PC-9 (cell line): ENCODE data around the gene ANKDD1B. TPM values are rescaled to one million over a fixed set of nuclear protein-coding genes. Genes with fewer than 3 reads are reported as not detected.

Source experiments
- BruUV-seq: library from RNA; stranded (reverse); fragments of 400-500 nt; replicated peaks from 2 replicates; lab custom pipeline; 2021; lab: Mats Ljungman, UMichigan
- CTCF ChIA-PET: fragments of 300-600 bp; sonication (Branson Sonifier 250); formaldehyde crosslinking; loops from one replicate; lab custom pipeline; 2022; ENCODE audit warnings: antibody characterized with exemption; lab: Charles Lee
- POLR2A ChIA-PET: fragments of 300-600 bp; sonication (Branson Sonifier 250); formaldehyde crosslinking; loops from one replicate; lab custom pipeline; 2022; ENCODE audit warnings: antibody characterized with exemption; ENCODE audit not compliant: unreplicated experiment; lab: Charles Lee
- DNase-seq, 2 experiments: peaks; one replicate each; pipeline versions ENCODE4 v3.0.0 to v3.0.0-alpha.2; 2015 to 2022; ENCODE audit warnings: mixed read lengths in 1 of 2
- H2AFZ ChIP-seq: fragments of 200-600 bp; sonication (generic); 2 replicates; pipeline ENCODE4 v1.8.1; 2017; ENCODE audit warnings: antibody characterized with exemption
- H3F3A ChIP-seq: fragments of 200-600 bp; sonication (generic); 2 replicates; pipeline ENCODE4 v1.8.1; 2017; ENCODE audit warnings: antibody characterized with exemption, mild to moderate bottlenecking, low read depth; ENCODE audit not compliant: insufficient read depth
- H3K27ac ChIP-seq: fragments of 200-600 bp; sonication (generic); 2 replicates; pipeline ENCODE4 v1.6.1; 2016; ENCODE audit warnings: mixed run types
- H3K27me3 ChIP-seq: fragments of 200-600 bp; sonication (generic); 2 replicates; pipeline ENCODE4 v1.6.1; 2016; ENCODE audit warnings: low read depth, mixed run types; ENCODE audit not compliant: insufficient read depth
- H3K36me3 ChIP-seq: fragments of 200-600 bp; sonication (generic); 2 replicates; pipeline ENCODE4 v1.6.1; 2016; ENCODE audit warnings: low read depth, mixed run types
- H3K4me1 ChIP-seq: fragments of 200-600 bp; sonication (generic); replicated peaks from 2 replicates; pipeline ENCODE4 v1.6.1; 2016; ENCODE audit warnings: mixed run types; ENCODE audit not compliant: insufficient read depth
- H3K4me2 ChIP-seq: fragments of 200-600 bp; sonication (generic); 2 replicates; pipeline ENCODE4 v1.6.1; 2017; ENCODE audit warnings: mixed run types
- H3K4me3 ChIP-seq: fragments of 200-600 bp; sonication (generic); 2 replicates; pipeline ENCODE4 v1.6.1; 2016; ENCODE audit warnings: mixed run types
- H3K79me2 ChIP-seq: fragments of 200-600 bp; sonication (generic); 2 replicates; pipeline ENCODE4 v1.6.1; 2017; ENCODE audit warnings: low read depth, mixed run types
- H3K9me2 ChIP-seq: fragments of 200-600 bp; sonication (generic); 2 replicates; pipeline ENCODE4 v1.8.1; 2017; ENCODE audit warnings: mild to moderate bottlenecking; ENCODE audit not compliant: insufficient read depth
- H3K9me3 ChIP-seq: fragments of 200-600 bp; sonication (generic); 2 replicates; pipeline ENCODE4 v1.8.1; 2016; ENCODE audit warnings: low read depth; ENCODE audit not compliant: insufficient read depth
- H4K20me1 ChIP-seq: fragments of 200-600 bp; sonication (generic); 2 replicates; pipeline ENCODE4 v1.8.1; 2017; ENCODE audit not compliant: insufficient read depth
- EZH2 ChIP-seq: fragments of 200-600 bp; sonication (generic); IDR thresholded peaks from 2 replicates; pipeline ENCODE4 v1.8.0; 2017; ENCODE audit warnings: antibody characterized with exemption, low read depth
- intact Hi-C: fragments of 100-400 bp; cut with micrococcal nuclease; formaldehyde crosslinking; loops from one replicate; pipeline ENCODE4 v1.10.0; 2022; ENCODE audit not compliant: unreplicated experiment
- total RNA-seq: library from RNA; stranded (reverse); gene quantifications from 2 replicates; pipeline ENCODE4 v1.2.3, GENCODE V29; 2021
- TF ChIP-seq, protein P1 (sequence below): fragments of 200-600 bp; sonication (generic); conservative IDR thresholded peaks from 2 replicates; pipeline ENCODE4 v1.6.1; 2017; ENCODE audit warnings: mixed run types, antibody characterized with exemption, mild to moderate bottlenecking, moderate library complexity

ANKDD1B gene
- total RNA-seq, 1 experiment from 2014 or later, result 0.31 TPM

DNA sequence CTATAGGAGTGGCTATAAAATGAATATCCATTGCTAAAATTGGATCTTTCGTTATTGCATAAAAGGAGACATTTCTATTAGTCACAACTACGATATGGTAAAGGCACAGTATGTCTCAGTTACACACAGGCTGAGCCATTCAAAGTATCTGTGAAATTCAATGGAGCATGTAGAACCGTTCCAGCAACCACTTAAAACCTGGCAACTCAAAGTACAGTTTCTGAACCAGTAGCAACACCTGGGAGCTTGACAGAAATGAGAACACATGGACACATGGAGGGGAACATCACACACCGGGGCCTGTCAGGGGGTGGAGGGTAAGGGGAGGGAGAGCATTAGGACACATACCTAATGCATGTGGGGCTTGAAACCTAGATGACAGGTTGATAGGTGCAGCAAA, 90.6 kb downstream of the ANKDD1B start:
- Histone ChIP-seq H4K20me1 (no peaks in the 10 kb centered on the region), H3K79me2 (no peaks in the 10 kb centered on the region), H3K27me3 (no peaks in the 10 kb centered on the region), H3K4me1 (no peaks in the 10 kb centered on the region), H3K9me2 (no peaks in the 10 kb centered on the region), H2AFZ (no peak overlapping the region), H3F3A (no peaks in the 10 kb centered on the region), H3K4me2 (no peak overlapping the region), H3K4me3 (no peak overlapping the region), H3K36me3 (peaks cover 8% of the 10 kb centered on the region), H3K27ac (no peak overlapping the region), H3K9me3 (no peaks in the 10 kb centered on the region)
- TF ChIP-seq EZH2, result no peak
- TF ChIP-seq, protein P1, sequence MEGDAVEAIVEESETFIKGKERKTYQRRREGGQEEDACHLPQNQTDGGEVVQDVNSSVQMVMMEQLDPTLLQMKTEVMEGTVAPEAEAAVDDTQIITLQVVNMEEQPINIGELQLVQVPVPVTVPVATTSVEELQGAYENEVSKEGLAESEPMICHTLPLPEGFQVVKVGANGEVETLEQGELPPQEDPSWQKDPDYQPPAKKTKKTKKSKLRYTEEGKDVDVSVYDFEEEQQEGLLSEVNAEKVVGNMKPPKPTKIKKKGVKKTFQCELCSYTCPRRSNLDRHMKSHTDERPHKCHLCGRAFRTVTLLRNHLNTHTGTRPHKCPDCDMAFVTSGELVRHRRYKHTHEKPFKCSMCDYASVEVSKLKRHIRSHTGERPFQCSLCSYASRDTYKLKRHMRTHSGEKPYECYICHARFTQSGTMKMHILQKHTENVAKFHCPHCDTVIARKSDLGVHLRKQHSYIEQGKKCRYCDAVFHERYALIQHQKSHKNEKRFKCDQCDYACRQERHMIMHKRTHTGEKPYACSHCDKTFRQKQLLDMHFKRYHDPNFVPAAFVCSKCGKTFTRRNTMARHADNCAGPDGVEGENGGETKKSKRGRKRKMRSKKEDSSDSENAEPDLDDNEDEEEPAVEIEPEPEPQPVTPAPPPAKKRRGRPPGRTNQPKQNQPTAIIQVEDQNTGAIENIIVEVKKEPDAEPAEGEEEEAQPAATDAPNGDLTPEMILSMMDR, result no peak
- ChIA-PET CTCF (no interaction called here), POLR2A (no interaction called here)
- DNase-seq, result no peak
- no TSS peak for BruUV-seq
- intact Hi-C loops, result no loop called here

- H3F3A ChIP-seq, result no peaks in the 10 kb centered on the region
- TF ChIP-seq EZH2, result no peak
- TF ChIP-seq, protein P1, result no peak
- no peak overlapping the region for H3K27ac ChIP-seq
- peaks cover 8% of the 10 kb centered on the region for H3K36me3 ChIP-seq
- CTCF ChIA-PET, result no interaction called here
- H3K9me2 ChIP-seq, result no peaks in the 10 kb centered on the region
- intact Hi-C loops, result no loop called here
- H3K27me3 ChIP-seq, result no peaks in the 10 kb centered on the region
- no peak for DNase-seq
- no peak overlapping the region for H3K4me3 ChIP-seq
- H3K79me2 ChIP-seq, result no peaks in the 10 kb centered on the region
- H3K9me3 ChIP-seq, result no peaks in the 10 kb centered on the region
- POLR2A ChIA-PET, result no interaction called here
- BruUV-seq, result no TSS peak
- no peak overlapping the region for H2AFZ ChIP-seq
- H3K4me2 ChIP-seq, result no peak overlapping the region
- H3K4me1 ChIP-seq, result no peaks in the 10 kb centered on the region
- H4K20me1 ChIP-seq, result no peaks in the 10 kb centered on the region
Observed at GRCh38 chr5:75706016-75706415, 94.8 kb downstream of the ANKDD1B start.

- no peak overlapping the region for H3K4me3 ChIP-seq
- BruUV-seq, result no TSS peak
- no peaks in the 10 kb centered on the region for H3K4me1 ChIP-seq
- POLR2A ChIA-PET, result no interaction called here
- no peak for DNase-seq
- no peak overlapping the region for H3K27ac ChIP-seq
- TF ChIP-seq, protein P1, result no peak
- TF ChIP-seq EZH2, result no peak
- H3K27me3 ChIP-seq, result no peaks in the 10 kb centered on the region
- peaks cover 8% of the 10 kb centered on the region for H3K36me3 ChIP-seq
- H3K4me2 ChIP-seq, result no peak overlapping the region
- H4K20me1 ChIP-seq, result no peaks in the 10 kb centered on the region
- no peaks in the 10 kb centered on the region for H3K9me3 ChIP-seq
- CTCF ChIA-PET, result no interaction called here
- no peak overlapping the region for H2AFZ ChIP-seq
- no peaks in the 10 kb centered on the region for H3F3A ChIP-seq
- no peaks in the 10 kb centered on the region for H3K9me2 ChIP-seq
- intact Hi-C loops, result no loop called here
- H3K79me2 ChIP-seq, result peaks cover 5% of the 10 kb centered on the region; the same call in 1 of the 2 replicates
Observed at GRCh38 chr5:75706775-75707174, 95.5 kb downstream of the ANKDD1B start.
